SH-SY5Y (cell line): ENCODE measurements around the gene TMC7.

Source experiments
- GATA2 ChIP-seq: IDR thresholded peaks from 2 replicates; pipeline ENCODE4 v1.6.1; 2011; ENCODE audit warnings: mild to moderate bottlenecking, low read depth, low read length
- GATA3 ChIP-seq: IDR thresholded peaks from 2 replicates; pipeline ENCODE4 v1.6.1; 2011; ENCODE audit warnings: low read depth, mild to moderate bottlenecking, low read length, moderate library complexity

The TMC7 gene

GRCh38 chr16:18969050-18969854 is 14.5 kb upstream of the TMC7 start:
- TF ChIP-seq GATA2: no peak

- no peak for TF ChIP-seq GATA3
- TF ChIP-seq GATA2: no peak
Observed at GRCh38 chr16:18969855-18970240, 13.9 kb upstream of the TMC7 start.

- TF ChIP-seq GATA2 (no peak), GATA3 (no peak)
Observed at GRCh38 chr16:18975109-18975508, 8.6 kb upstream of the TMC7 start.

- TF ChIP-seq GATA2 (no peak), GATA3 (no peak)
Observed at GRCh38 chr16:18979936-18980335, 3.8 kb upstream of the TMC7 start.

GRCh38 chr16:18984435-18985005 is 786 bp downstream of the TMC7 start:
- TF ChIP-seq GATA3 (no peak), GATA2 (no peak)

- TF ChIP-seq GATA3 (no peak), GATA2 (no peak)
Observed at GRCh38 chr16:18999045-18999393, 15.3 kb downstream of the TMC7 start.

- TF ChIP-seq GATA2: no peak
- TF ChIP-seq GATA3: no peak
Observed at GRCh38 chr16:19001788-19002187, 18.1 kb downstream of the TMC7 start.

GRCh38 chr16:19003935-19004334 is 20.2 kb downstream of the TMC7 start:
- TF ChIP-seq GATA2: no peak
- TF ChIP-seq GATA3: no peak

- TF ChIP-seq GATA3: no peak
- TF ChIP-seq GATA2: no peak
Observed at GRCh38 chr16:19005561-19006445, 22.1 kb downstream of the TMC7 start.

GRCh38 chr16:19006446-19007315 is 22.9 kb downstream of the TMC7 start:
- TF ChIP-seq GATA2: no peak
- no peak for TF ChIP-seq GATA3

- TF ChIP-seq GATA2: no peak
- TF ChIP-seq GATA3: no peak
Observed at GRCh38 chr16:19008245-19009169, 24.8 kb downstream of the TMC7 start.

- TF ChIP-seq GATA3 (no peak), GATA2 (no peak)
Observed at GRCh38 chr16:19011169-19011731, 27.5 kb downstream of the TMC7 start.
